HG03135 (cell line): ENCODE measurements around the gene SPTB.

Experiments used
- ATAC-seq: cut with Tn5 transposase; IDR thresholded peaks from one replicate; pipeline ENCODE4 v1.9.1; 2021; ENCODE audit warnings: mild to moderate bottlenecking, moderate library complexity; ENCODE audit not compliant: unreplicated experiment

Gene SPTB

DNA sequence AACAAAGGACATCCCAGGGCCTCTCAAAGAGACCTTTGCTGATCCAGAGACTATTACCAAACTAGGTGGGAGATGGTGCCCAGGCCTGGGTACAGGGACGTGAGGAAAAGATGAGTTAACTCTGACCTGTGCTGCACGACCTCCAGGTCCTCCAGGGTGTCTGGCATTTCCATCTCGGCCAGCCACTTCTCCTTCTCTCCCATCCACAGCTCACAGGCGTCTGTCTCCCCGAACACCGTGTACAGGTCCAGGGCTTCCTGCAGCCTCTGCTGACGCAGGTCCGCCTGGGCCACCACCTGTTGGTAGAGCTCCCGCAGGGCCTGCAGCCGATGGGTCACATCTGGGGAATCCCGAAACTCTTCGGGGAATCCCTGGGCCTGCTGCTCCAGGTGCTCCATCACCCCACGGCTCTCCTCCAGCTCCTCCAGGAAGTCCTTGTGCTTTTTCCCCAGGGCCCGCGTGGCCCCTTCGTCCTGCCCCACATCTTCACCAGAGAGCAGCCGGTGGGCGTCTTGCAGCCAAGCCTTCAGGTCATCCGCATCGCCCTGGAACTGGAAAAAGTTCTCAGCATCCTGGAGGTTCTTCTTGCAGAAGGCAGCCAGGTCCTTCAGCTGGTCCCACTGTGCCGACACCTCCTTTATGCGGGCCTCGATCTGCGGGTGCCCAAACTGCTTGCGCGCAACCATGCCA lies 86.7 kb downstream of the SPTB start:
- no peak for ATAC-seq

DNA sequence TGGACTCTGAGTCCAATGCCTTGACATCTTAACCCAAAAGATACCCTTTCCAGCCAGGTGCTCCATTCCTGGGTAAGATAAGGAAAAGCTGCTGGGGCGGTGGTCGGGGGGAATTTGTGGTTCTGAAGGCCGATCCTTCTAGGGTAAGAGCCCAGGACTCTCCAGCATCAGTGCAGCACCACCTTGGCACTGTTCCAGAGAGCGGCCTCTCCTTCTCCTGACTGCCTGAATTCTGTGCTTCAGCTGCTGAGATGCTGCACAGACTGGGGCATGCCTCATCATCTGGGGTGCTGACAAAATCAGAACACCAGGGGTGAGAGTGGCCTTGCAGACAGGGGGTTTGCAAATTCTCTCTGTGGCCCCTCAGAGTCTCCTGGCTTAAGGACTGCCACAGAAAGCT lies 87.5 kb downstream of the SPTB start:
- no peak for ATAC-seq

DNA sequence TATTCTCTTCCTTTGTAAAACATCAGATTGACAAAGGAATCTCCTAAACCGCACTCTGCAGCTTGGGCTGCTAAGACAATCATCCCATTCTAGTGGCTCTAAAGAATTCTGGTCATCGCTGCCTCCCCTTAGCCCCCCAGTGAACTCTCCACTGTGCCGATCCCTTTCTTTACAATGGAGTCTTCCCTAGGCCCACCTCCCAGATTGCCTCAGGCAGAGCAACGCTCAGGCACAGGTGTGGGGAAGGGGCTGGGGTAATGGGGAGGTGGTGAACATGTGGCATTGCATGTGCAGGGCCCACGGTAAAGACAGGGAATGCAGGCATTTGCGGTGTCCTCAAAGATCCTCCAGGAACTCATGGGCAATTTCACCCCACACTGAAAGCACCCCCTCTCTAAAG lies 89.2 kb downstream of the SPTB start:
- ATAC-seq = no peak

DNA sequence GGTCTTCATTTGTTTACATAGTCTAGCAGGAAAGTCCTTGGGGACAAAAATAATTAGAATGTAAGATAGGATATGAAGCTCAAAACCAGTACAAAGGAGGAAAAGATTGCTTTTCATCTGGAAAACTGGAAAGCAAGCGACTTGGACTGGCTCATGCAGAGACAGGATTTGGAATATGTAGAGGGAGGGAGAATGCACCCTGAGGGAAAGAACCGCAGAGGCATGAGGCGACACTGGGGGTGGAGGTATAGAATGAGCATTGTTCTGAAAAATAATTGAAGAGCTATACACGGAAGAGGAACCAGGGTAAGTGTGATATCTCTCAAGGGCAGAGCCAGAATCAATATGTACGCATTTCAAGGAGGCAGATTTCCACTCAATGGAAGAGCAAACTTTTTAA lies 90.0 kb downstream of the SPTB start:
- ATAC-seq = no peak

DNA sequence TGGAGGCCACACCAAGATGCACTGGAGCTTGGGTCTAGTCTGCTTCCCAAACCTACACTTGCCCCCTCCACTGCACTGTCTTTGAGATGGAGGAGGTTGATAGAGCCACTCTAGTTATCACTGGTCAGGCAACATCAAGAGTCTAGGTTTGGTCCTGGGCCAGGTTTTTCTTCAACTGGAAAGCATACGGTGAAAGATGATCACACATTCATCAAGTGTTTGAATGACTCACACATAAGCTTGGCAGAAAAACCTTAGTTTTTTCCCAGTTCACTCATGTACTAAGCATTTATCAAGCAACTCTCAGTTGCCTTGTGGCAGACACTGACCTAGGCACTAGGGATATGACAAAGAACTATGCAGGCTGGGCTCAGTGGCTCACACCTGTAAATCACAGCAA lies 91.0 kb downstream of the SPTB start:
- ATAC-seq = no peak

DNA sequence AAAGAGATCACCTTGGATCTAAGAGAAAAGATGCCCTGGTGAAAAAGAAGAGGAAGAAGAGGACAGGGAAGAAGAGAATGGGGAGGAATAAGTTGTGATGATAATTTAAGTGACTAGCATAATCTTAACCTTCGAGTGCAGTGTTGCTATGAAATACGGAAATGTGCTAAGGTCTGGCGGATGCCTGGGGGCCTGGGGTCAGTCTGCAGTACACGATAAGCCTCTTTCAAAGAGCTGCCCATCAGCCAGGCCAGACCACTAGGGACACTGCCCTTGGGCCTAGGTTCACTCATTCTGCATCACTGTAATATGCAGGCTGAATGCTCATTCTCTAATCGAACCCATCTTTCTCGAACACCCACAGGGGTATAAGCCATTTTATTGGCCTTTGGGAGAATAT lies 92.1 kb downstream of the SPTB start:
- no peak for ATAC-seq

DNA sequence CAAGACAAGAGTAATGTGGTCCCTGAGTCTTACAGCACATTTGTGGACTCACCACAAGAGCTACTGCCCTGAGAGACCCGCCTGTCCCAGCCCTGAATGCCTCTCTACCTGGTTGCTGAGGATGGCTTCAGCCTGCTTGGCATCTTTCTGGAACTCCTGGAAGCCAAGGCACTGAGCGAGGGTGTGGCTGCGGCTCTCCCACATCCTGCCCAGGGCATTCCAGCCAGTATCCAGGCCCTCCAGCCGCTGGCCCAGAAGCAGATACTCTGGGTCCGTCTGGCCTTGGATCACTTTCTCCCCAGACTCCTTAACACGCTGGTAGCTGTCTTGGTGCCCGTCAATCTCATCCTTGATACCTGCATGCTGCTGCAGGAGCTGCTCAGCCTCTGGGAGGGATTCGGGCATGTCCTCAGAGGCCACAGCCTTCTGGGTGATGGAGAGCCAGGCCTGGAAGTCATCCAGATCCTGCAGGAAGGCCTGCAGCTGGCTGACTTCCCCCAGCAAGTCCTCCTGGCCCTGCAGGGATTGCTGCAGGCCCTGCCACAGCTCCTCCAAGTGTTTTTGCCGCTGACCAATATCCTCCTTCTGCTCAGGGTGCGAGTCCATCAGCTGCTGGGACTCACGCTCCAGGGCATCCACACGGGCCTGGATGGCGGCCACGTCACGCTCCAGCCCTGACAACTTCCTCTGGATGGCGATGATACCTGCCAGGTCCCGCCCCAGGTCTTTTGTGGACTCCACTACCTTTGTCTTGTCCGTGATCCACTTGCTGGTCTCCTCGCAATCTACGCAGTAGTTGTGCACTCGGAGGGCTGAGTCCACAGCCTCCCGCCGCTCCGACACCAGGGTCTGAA lies 93.2 kb downstream of the SPTB start:
- no peak for ATAC-seq

DNA sequence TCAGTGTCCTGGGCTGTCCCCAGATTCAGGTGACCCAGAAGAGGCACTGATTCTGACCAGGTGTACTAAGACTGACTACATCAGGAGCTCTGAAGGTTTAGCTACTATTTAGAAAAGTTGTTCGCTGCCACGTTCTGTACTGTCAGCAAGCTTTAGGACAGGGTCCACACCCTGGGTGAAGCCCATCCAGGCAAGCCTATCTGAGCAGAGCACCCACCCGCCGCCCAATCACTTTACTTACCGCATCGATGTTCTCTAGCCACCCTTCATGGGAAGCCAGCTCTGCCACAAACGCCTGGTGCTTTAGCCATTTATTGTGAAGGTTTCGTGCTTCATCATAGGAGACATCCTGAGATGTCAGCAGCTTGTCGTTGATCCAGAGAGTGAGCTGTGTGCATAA lies 95.7 kb downstream of the SPTB start:
- ATAC-seq = no peak

DNA sequence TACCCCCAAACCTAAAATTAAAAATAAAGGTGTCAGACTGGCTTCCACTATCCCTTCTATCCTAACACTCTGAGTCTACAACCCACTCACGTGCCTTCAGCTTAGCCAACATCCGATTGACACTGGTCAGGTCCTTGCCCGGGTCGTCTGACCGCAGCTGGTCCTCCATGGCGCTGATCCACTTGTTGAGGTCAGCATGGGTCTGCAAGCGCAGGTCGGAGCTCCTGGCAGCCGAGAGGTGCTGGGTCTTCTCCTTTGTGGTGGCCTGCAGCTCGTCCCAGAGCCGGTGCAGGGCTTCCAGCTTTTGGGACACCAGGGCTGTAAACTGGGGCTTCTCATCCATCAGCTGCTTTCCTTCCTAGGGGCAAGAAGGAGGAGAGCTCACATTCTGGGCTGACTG lies 97.5 kb downstream of the SPTB start:
- ATAC-seq = no peak

DNA sequence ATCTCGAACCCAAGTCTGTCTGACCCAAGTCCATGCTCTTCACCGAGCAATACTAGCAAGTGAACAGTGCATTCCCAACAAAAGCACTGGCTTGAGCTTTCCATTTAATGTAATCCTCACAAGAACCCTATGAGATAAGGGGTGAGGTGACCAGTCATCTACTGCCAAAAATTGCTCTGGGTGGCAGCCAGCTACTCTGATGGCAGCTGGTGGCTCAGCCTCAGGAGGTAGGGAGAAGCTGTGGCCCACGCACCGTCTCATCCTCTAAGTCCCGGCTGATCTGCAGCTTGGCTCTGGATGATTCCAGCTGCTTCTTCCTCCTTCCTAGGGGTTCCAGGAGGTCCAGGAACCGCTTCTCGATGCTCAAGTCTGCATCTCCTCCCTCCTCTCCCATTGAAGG lies 100.2 kb downstream of the SPTB start:
- no peak for ATAC-seq

DNA sequence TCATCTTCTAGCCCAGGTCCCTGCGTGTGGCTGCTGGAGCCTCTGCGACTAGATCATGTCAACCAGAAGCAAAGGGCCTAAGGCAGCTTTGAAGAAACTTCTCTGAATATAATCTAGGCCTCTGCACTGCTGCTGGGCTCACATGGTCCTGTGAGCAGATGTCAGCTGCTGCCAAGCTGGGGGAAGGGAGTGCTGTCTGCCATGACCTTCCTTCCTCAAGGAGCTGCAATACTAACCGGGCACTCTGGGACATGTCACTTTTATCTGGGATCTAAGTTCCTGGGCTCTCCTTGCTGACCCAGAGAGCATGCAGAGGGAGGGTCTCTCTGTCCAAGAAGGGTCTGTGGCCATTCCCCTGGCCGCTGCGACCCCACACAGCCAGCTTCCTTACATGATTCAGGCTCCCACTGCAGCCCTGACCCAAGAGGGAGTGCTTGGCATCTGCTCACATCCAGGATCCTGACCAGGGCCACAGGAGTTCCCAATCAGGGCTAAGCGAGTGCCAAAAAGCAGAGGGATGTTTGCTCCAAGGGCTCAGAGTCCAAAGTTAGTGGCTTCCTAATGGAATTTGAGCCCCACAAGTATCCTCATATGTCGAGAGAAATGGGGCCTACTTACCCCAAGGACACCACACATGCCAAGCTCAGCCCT lies 101.5 kb downstream of the SPTB start:
- no peak for ATAC-seq

DNA sequence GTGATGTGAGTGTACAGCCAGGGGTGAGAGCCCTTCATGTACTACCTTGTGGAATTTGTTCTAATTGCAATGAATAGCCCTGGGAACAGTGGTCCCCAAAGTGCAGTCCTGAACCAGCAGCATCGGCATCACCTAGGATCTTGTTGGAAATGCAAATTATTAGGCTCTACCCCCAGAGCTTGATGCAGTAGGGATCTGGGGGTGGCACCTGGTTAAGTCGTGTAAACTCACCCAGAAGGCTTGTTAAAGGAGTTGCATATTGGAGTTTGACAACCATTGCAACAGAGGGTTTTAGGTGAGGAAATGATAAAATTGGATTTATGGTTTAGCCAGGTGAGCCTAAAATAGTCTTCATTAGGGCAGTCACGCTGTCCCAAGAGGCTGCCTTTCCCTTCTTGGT lies 102.2 kb downstream of the SPTB start:
- no peak for ATAC-seq

DNA sequence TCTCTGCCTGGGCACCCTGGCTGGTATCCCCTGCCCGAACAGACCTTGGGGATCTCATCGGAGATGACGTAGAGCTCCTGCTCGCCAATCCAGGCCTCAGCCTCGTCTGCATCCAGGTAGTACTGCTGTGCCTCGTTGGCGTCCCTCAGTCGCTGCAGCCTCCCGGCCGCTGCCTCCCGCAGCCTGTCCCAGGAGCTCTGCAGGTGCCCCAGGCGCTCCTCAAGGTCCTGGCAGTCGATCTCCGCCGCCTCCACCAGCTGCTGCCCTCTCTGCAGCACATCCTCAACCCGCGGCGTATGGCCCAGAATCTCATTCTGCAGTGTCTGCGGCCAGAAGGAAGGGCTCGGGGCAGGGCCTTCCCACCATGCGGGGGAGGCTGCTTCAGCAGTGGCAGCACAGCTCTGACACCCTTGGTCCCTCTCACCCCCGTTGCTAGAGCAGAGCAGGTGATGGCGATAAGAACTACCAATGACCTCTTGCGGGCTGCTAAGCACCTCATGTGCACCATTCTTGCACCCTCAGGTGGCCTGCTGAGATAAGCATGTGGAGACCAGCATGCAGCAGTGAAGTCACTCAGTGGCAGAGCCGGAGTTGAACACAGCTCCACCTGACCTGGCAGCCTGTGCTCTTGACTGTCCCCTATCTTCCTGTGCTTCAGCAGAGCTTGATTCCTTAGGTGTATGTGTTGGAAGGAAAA lies 104.5 kb downstream of the SPTB start:
- no peak for ATAC-seq

DNA sequence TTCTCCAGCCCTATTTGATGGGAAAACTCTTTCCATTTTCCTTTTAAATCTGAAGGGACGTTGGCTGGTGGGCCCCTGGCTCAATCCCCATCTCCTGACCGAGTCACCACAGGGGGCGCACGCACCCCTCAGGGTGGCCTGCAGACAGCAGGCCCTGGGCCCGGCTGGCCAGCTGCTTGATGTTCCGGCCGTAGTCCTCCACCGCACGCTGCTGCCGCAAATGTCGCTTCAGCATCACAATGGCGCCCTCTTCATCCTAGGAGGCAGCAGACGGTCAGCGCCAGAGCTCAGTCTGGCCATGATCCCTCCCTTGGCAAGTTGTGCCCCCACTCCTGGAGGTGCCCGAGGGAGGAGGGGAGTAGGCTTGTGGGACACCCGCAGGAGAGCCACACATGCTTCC lies 105.4 kb downstream of the SPTB start:
- ATAC-seq = no peak

DNA sequence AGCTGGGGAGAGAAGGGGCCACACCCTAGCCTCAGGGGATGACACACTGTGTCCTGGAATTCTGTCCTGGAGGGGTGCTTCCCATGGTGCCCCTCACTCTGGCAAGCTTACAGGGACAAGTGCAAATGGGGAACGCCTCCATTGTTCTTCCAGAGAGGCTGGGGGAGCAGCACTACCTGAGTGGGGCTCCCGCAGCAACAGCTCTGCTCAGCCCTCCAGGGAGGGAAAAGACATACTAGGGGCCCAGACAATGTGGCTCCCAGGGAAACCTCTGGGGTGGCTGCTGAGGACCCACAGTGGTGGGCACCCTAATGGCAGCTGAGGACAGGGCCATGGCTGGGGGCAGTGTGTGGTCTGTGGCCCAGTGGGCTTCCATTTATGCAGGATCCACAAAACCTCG lies 106.1 kb downstream of the SPTB start:
- ATAC-seq = no peak

DNA sequence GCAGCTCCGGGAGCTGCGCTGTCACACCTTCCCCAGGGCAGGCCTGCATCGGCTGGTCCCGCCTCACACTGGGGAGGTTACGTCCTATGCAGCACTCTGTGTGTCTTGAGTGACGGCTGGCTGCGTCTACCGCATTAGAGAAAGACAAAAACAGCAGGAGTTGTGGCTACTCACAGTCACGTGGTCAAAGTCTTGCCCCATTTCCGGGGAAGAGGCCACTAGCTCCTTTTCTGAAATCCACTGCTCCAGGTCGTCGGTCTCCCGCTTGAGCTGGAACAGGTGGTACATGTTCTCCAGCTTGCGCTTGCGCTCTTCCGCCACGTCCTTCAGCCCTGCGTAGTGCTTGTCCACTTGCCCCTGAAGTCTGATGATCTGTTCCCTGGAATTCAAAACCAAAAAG lies 106.7 kb downstream of the SPTB start:
- no peak for ATAC-seq

DNA sequence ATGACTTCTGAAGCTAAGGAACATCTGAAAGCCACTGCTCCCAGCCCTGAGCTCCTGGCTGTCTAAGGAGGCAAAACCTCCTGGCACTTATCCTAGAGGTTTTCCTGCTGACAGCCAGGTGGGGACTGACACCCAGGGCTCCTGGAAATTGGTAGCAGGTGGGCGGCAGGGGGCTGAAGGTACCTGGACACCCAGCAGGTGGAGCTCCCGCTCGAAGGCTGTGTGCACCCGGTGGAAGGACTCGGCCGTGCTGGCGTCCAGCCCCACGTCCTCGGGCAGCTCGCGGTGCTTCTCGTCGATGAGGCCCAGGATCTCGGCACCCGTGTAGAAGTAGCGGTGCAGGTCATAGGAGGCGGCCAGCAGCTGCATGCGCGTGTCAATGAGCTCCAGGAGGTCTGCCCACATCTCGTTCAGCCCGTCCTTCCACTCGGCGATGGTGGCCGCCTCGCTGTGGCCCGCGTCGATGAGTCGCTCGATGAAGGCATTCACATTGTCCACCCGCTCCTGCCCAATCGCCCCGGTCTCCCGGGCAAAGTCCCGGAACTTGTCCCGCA lies 107.2 kb downstream of the SPTB start:
- no peak for ATAC-seq

DNA sequence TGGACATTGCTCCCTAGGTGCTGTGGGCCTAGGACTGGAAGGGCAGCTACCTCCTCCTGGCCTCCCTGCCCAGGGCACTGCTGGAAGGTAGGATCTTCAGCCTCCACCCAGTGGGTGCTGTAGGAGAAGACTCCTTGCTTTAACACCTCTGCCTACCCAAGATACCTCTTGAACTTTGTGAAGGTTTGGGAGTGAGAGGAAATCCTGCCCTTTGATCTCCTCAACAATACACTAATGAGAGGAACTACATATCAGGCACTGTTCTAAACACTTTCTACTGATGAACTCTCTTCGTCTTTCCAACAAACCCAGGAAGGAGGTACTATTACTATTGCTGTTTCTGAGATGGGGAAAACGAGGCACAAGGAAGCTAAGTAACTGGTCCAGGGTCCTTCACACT lies 108.5 kb downstream of the SPTB start:
- no peak for ATAC-seq

DNA sequence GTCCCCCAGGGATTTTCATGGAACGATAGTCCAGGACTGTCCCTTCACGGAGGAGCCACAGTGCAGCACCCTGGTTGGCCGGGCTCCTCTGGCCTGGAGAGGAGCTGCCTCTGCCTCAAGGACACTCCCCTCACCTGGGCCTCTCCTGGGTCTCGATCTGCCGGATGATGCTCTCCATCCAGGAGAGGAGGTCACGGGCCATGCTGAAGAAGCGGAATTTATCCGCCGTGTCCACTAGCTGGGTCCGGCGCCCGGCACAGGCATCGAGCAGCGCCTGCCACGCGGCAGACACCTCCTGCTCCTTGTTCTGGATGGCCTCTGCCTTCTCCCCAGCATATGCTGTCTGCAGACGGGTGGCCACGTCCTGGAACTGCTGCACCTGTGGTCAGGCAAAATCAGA lies 109.0 kb downstream of the SPTB start:
- no peak for ATAC-seq

DNA sequence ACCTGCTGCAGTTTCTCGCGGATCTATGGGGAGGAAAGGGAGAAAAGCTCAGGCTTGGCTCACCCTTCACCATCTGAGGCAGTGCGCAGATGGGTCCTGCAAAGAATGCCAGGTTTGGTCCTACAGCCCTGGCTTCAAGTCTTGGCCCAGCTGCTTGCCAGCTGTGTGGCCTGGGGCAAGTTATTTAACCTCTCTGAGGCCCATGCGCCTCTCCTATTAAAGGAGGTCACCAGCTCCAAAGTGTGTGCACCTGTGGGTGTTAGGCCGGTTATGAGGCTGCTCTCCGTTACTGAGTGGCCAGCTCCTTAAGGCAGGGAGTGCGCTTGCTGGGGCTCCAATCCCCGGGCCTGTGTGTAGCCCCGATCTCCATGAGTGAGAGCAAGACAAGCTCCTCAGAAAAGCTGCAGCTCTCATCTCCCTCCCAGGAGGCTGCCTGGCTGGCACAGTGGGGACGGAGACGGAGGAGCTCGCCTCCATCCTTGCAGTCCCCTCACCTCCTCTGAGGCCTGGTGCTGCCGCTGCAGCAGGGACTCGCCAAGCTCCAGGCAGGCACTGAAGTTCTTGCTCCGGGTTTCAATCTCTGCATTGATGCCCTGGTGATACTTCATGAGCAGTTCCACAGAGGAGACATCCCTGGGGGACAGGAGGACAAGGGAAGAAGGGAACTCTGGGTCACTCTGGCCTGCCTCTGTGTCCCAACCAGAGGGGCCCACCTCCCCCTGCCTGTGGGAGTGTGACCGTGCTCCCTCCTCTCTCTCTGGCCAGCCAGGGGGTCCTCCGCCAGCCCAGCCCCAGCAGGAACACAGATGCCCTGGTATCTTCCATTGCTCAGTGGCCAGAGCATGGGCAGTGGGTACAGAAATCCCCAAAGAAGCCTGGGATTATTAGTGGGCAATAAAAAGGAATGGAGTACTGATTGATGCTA lies 110.3 kb downstream of the SPTB start:
- ATAC-seq = no peak
